Mucosa of descending colon (tissue), 3 donors: ENCODE measurements around the gene GNA14. TPM values are rescaled to one million over a fixed set of nuclear protein-coding genes. Genes with fewer than 3 reads are reported as not detected.
A peak's percentile ranks its signal among the peaks of the same experiment; 100 is the strongest.

ENCODE experiments used
- ATAC-seq: fragments of 200-7000 bp; cut with Tn5 transposase; one replicate; pipeline ENCODE4 v1.9.1; 2020; ENCODE audit warnings: mild to moderate bottlenecking, moderate library complexity
- DNase-seq, 3 donors: peaks; one replicate each; pipeline ENCODE4 v3.0.0-alpha.2; 2020
- H3K36me3 ChIP-seq: fragments of 200-600 bp; one replicate; pipeline ENCODE4 v1.8.0; 2021; ENCODE audit warnings: low read depth, mild to moderate bottlenecking
- H3K4me1 ChIP-seq: fragments of 200-600 bp; one replicate; pipeline ENCODE4 v1.8.0; 2021; ENCODE audit warnings: low read depth, mild to moderate bottlenecking
- H3K4me3 ChIP-seq: fragments of 200-600 bp; one replicate; pipeline ENCODE4 v1.8.0; 2021; ENCODE audit warnings: mild to moderate bottlenecking
- H3K9me3 ChIP-seq: fragments of 200-600 bp; one replicate; pipeline ENCODE4 v1.8.0; 2021; ENCODE audit warnings: mild to moderate bottlenecking
- CTCF ChIP-seq: fragments of 200-600 bp; IDR thresholded peaks from one replicate; pipeline ENCODE4 v1.8.0; 2022; ENCODE audit warnings: antibody characterized with exemption, mild to moderate bottlenecking
- intact Hi-C, 2 donors: fragments of 100-400 bp; cut with DNase I in 1 of 2; cut with micrococcal nuclease in 1 of 2; formaldehyde crosslinking; loops; one replicate each; pipeline versions ENCODE4 v1.11.0 to v1.11.1; 2022; cut with DNase I, micrococcal nuclease
- total RNA-seq, 3 donors: library from RNA; stranded (reverse); fragmentation: NEBNext Ultra II Directional in 2 of 3; extraction: Animal tissue kit (Norgen Biotek cat#: 25700) in 2 of 3; gene quantifications; one replicate each; pipeline versions ENCODE4 v1.2.1 to v1.2.4, GENCODE V29; 2021 to 2023
- donor health status: DM: no; HTN: no; CAD: no; lungs with moderate emphysema.
- donor health status: DM: no; HTN: no; CAD: no.
- donor health status: DM: no; HTN: yes; CAD: no.

Gene GNA14
- total RNA-seq, 3 donors from 2014 or later = 7.0 to 14.6 (median 7.4) TPM

DNA sequence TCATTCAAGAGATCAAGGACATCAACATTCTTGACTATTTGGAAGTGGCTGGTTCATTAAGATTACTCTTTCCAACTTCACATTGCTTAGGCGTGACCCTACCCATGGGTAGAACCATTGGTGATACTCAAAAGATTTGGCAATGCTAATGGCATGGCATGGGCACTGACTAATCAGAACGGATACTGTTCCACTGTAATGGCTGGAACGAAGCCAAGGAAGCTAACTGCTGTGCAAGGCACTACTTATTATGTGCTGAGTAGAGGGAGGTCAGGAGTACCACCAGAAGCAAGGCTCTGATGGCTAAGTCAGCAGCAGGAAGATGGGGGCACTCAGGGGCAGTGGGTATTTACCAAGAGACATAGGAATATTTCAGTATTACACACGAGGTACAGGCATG is 31.9 kb downstream of the GNA14 start:
- ATAC-seq = no peak
- H3K4me3 ChIP-seq = no peak overlapping the region

GRCh38 chr9:77614645-77615044 is 33.5 kb downstream of the GNA14 start:
- Histone ChIP-seq H3K4me1 (no peaks in the 10 kb centered on the region), H3K9me3 (no peaks in the 10 kb centered on the region), H3K4me3 (no peak overlapping the region), H3K36me3 (no peaks in the 10 kb centered on the region)
- ATAC-seq (no peak), DNase-seq (no peak)
- TF ChIP-seq CTCF = no peak
- intact Hi-C loops = no loop called here

More for the DNA sequence above, 31.9 kb downstream of the GNA14 start:
- Histone ChIP-seq H3K36me3 (no peaks in the 10 kb centered on the region), H3K4me1 (no peaks in the 10 kb centered on the region), H3K9me3 (no peaks in the 10 kb centered on the region)
- no peak for TF ChIP-seq CTCF
- no peak for DNase-seq
- intact Hi-C loops = no loop called here

DNA sequence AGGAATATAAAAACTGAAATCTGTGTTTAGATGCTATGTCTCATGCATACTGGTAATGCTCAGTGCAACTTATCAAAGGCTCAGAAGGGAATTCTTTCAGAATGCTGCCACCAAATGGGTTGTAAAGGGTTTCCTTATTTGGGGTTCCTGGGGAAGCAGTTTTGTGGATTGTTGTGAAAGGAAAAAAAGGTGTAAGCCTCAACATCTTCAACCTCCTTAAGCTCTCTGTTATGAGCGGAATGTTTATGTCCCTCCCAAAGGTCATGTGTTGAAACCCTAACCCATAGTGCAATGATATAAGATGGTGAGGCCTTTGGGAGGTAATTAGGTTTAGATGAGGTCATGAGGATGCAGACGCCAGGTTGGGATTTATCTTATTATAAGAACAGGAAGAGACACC is 41.6 kb downstream of the GNA14 start:
- Histone ChIP-seq H3K9me3 (no peaks in the 10 kb centered on the region), H3K36me3 (no peaks in the 10 kb centered on the region), H3K4me1 (no peaks in the 10 kb centered on the region), H3K4me3 (no peak overlapping the region)
- ATAC-seq (no peak), DNase-seq (no peak)
- TF ChIP-seq CTCF = no peak
- intact Hi-C loops = no loop called here

- TF ChIP-seq CTCF = no peak
- ATAC-seq (peak; percentile 54), DNase-seq (no peak)
- Histone ChIP-seq H3K9me3 (no peaks in the 10 kb centered on the region), H3K36me3 (no peaks in the 10 kb centered on the region), H3K4me1 (no peaks in the 10 kb centered on the region), H3K4me3 (no peak overlapping the region)
- intact Hi-C loops = no loop called here
Observed at GRCh38 chr9:77605449-77606220, 42.5 kb downstream of the GNA14 start.

DNA sequence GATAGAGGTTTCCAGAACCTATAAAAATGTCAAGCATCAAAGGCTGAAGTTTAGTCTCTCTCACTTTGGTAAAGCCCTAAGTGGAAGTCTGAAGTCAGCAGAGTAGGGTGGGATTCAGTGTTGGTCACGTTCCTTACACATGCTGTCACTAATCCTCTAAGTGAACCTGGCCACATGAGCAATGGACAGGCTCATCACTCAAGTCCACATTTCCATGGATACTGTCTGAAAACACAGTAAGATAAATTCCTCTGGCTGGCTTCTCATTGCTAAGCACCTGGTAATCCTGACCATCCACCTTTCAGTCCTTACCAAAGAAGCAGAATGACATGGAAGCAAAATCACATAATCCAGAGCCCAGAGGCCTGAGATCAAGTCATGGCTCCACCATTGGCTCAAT is 43.8 kb downstream of the GNA14 start:
- Histone ChIP-seq H3K4me3 (no peak overlapping the region), H3K9me3 (no peaks in the 10 kb centered on the region), H3K4me1 (no peaks in the 10 kb centered on the region), H3K36me3 (no peaks in the 10 kb centered on the region)
- TF ChIP-seq CTCF = no peak
- DNase-seq = no peak
- no peak for ATAC-seq
- intact Hi-C loops = no loop called here

DNA sequence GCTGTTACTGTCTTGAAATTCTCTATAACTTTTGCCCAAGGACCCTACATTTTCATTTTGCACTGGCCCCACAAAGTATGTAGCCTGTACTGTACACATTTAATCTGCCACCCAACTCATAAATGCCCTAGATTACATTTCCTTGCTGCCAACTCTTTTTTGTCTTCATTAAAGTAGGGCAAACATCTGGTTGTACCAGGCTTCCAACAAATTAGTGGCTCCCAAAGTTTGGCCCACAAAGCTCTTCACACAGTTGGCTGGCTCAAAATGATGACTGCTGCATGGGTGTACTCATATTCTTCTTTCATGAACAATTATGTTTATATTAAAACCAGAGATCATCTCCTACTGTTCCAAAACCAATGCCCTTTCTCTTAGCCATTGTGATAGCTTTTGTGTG is 45.3 kb downstream of the GNA14 start:
- Histone ChIP-seq H3K9me3 (no peaks in the 10 kb centered on the region), H3K4me3 (no peak overlapping the region), H3K4me1 (peaks cover 4% of the 10 kb centered on the region), H3K36me3 (no peaks in the 10 kb centered on the region)
- DNase-seq (no peak), ATAC-seq (peak; percentile 69)
- intact Hi-C loops = no loop called here
- TF ChIP-seq CTCF = no peak
